RWPE2 (cell line): ENCODE data around the gene ZC3H7A.
"Not testable (repeated sequence)": the region's sequence is repeated elsewhere in the genome, so short reads cannot be mapped to it uniquely, and the experiment has no call there.

ENCODE experiments used
- ATAC-seq: fragments of 200-7000 bp; cut with Tn5 transposase; 3 replicates; pipeline ENCODE4 v1.9.1; 2021; ENCODE audit warnings: low read depth
- DNase-seq: peaks from one replicate; pipeline ENCODE4 v3.0.0-alpha.2; 2020; ENCODE audit warnings: low spot score
- H3K27ac ChIP-seq: fragments of 450-650 bp; 2 replicates; pipeline ENCODE4 v1.5.1; 2017; ENCODE audit warnings: mild to moderate bottlenecking; ENCODE audit not compliant: poor library complexity, severe bottlenecking
- H3K27me3 ChIP-seq: fragments of 250-450 bp; sonication (Bioruptor Pico); 2 replicates; pipeline ENCODE4 v1.5.1; 2021; ENCODE audit warnings: mild to moderate bottlenecking, moderate library complexity; ENCODE audit not compliant: insufficient read depth, poor library complexity, severe bottlenecking
- H3K36me3 ChIP-seq: fragments of 250-450 bp; sonication (Bioruptor Pico); 2 replicates; pipeline ENCODE4 v1.5.1; 2020; ENCODE audit warnings: low read depth, mild to moderate bottlenecking, moderate library complexity
- H3K4me1 ChIP-seq: fragments of 250-450 bp; sonication (Bioruptor Pico); 2 replicates; pipeline ENCODE4 v1.5.1; 2021; ENCODE audit warnings: mild to moderate bottlenecking, moderate library complexity; ENCODE audit not compliant: insufficient read depth, poor library complexity, severe bottlenecking
- H3K4me3 ChIP-seq: fragments of 250-450 bp; sonication (Bioruptor Pico); 2 replicates; pipeline ENCODE4 v1.5.1; 2021; ENCODE audit warnings: mild to moderate bottlenecking, moderate library complexity; ENCODE audit not compliant: severe bottlenecking
- H3K9me3 ChIP-seq: fragments of 250-450 bp; sonication (Bioruptor Pico); 2 replicates; pipeline ENCODE4 v1.5.1; 2021; ENCODE audit warnings: mild to moderate bottlenecking, moderate library complexity; ENCODE audit not compliant: severe bottlenecking
- TF ChIP-seq, protein P1 (sequence below): fragments of 450-650 bp; IDR thresholded peaks from one replicate; pipeline ENCODE4 v1.5.1; 2017; ENCODE audit warnings: mild to moderate bottlenecking, moderate library complexity; ENCODE audit not compliant: poor library complexity, severe bottlenecking

The ZC3H7A gene

GRCh38 chr16:11828696-11829095 is 31.6 kb upstream of the ZC3H7A start:
- Histone ChIP-seq H3K4me3 (no peak overlapping the region), H3K9me3 (no peaks in the 10 kb centered on the region), H3K36me3 (no peaks in the 10 kb centered on the region), H3K27ac (no peak overlapping the region), H3K27me3 (no peaks in the 10 kb centered on the region), H3K4me1 (peaks cover 1% of the 10 kb centered on the region)
- TF ChIP-seq, protein P1, sequence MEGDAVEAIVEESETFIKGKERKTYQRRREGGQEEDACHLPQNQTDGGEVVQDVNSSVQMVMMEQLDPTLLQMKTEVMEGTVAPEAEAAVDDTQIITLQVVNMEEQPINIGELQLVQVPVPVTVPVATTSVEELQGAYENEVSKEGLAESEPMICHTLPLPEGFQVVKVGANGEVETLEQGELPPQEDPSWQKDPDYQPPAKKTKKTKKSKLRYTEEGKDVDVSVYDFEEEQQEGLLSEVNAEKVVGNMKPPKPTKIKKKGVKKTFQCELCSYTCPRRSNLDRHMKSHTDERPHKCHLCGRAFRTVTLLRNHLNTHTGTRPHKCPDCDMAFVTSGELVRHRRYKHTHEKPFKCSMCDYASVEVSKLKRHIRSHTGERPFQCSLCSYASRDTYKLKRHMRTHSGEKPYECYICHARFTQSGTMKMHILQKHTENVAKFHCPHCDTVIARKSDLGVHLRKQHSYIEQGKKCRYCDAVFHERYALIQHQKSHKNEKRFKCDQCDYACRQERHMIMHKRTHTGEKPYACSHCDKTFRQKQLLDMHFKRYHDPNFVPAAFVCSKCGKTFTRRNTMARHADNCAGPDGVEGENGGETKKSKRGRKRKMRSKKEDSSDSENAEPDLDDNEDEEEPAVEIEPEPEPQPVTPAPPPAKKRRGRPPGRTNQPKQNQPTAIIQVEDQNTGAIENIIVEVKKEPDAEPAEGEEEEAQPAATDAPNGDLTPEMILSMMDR, result no peak
- ATAC-seq (no peak), DNase-seq (no peak)

GRCh38 chr16:11825520-11826165 is 28.6 kb upstream of the ZC3H7A start:
- not testable (repeated sequence) for H3K4me1 ChIP-seq, H3K4me3 ChIP-seq, H3K27ac ChIP-seq, H3K9me3 ChIP-seq, DNase-seq, H3K27me3 ChIP-seq, H3K36me3 ChIP-seq, ATAC-seq

GRCh38 chr16:11824362-11824761 is 27.3 kb upstream of the ZC3H7A start:
- no peak overlapping the region for H3K4me3 ChIP-seq
- no peaks in the 10 kb centered on the region for H3K9me3 ChIP-seq
- ATAC-seq, result no peak
- H3K27ac ChIP-seq, result no peak overlapping the region
- H3K4me1 ChIP-seq, result no peaks in the 10 kb centered on the region
- H3K27me3 ChIP-seq, result no peaks in the 10 kb centered on the region
- DNase-seq, result no peak
- TF ChIP-seq, protein P1, result no peak
- no peaks in the 10 kb centered on the region for H3K36me3 ChIP-seq

- not testable (repeated sequence) for ATAC-seq, H3K9me3 ChIP-seq, H3K27ac ChIP-seq, H3K27me3 ChIP-seq, DNase-seq, H3K36me3 ChIP-seq, H3K4me1 ChIP-seq, H3K4me3 ChIP-seq
Measured at GRCh38 chr16:11823645-11824044, 26.6 kb upstream of the ZC3H7A start.

DNA sequence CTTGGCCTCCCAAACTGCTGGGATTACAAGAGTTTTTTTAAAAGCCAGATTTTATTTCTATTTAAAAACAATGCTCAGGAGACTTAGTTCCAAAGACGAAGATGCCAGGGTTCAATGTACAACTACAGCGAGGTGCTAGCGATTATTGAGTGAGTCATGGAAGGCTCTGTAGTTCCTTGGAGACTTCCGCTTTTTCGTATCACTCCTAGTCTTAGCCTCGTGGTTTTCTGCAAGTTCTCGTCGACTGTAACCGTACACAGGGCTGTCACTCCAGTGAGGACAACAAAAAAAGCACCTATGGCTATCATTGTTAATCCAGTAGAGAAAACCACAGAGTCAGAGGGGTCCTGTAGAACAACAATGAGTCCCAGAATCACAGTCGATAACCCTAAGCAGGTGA is 22.7 kb upstream of the ZC3H7A start:
- no peaks in the 10 kb centered on the region for H3K9me3 ChIP-seq
- no peaks in the 10 kb centered on the region for H3K4me1 ChIP-seq
- H3K27me3 ChIP-seq, result no peaks in the 10 kb centered on the region
- ATAC-seq, result no peak
- no peaks in the 10 kb centered on the region for H3K36me3 ChIP-seq
- no peak for DNase-seq
- H3K27ac ChIP-seq, result no peak overlapping the region
- TF ChIP-seq, protein P1, result no peak
- no peak overlapping the region for H3K4me3 ChIP-seq

DNA sequence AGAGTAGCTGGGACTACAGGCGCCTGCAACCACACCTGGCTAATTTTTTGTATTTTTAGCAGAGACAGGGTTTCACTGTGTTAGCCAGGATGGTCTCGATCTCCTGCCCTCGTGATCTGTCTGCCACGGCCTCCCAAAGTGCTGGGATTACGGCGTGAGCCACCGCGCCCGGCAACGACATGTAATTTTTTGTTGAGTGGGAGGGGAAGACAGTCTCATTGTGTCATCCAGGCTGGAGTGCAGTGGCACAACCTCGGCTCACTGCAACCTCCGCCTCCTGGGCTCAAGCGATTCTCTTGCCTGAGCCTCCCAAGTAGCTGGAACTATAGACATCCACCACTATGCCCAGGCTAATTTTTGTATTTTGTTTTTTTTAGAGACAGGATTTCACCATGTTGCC is 21.9 kb upstream of the ZC3H7A start:
- not testable (repeated sequence) for H3K27ac ChIP-seq, H3K36me3 ChIP-seq, H3K4me1 ChIP-seq, ATAC-seq, H3K9me3 ChIP-seq, DNase-seq, H3K4me3 ChIP-seq, H3K27me3 ChIP-seq
